OCI-M1 (cell line): ENCODE measurements around the gene GPR15.

Experiments used
- DNase-seq: peaks from one replicate; lab custom pipeline; 2025; lab: John Stamatoyannopoulos, UW

The GPR15 gene

GRCh38 chr3:98531622-98532274 is at the start of gene GPR15:
Gene GPR15, plus strand, starts transcription at chr3:98531978. Its CDS starts 56 bp downstream, at chr3:98532034.
- no peak for DNase-seq

GRCh38 chr3:98482717-98483482 is 48.9 kb upstream of the GPR15 start:
- DNase-seq, result peak; percentile 15

- peak; percentile 20 for DNase-seq
Observed at GRCh38 chr3:98483626-98484025, 48.2 kb upstream of the GPR15 start.

- DNase-seq, result no peak
Observed at GRCh38 chr3:98497381-98497780, 34.4 kb upstream of the GPR15 start, which contains the start of gene OR5K2. Gene OR5K2, plus strand, starts transcription at chr3:98497681. Its CDS starts 0 bp downstream, at chr3:98497681.

- DNase-seq, result no peak
Observed at GRCh38 chr3:98500019-98500418, 31.8 kb upstream of the GPR15 start.

- DNase-seq, result no peak
Observed at GRCh38 chr3:98501270-98501669, 30.5 kb upstream of the GPR15 start.

GRCh38 chr3:98501863-98502576 is 29.8 kb upstream of the GPR15 start:
- no peak for DNase-seq

GRCh38 chr3:98504539-98504938 is 27.2 kb upstream of the GPR15 start:
- DNase-seq, result no peak

- DNase-seq, result no peak
Observed at GRCh38 chr3:98508582-98508981, 23.2 kb upstream of the GPR15 start.

GRCh38 chr3:98512576-98512975 is 19.2 kb upstream of the GPR15 start:
- no peak for DNase-seq

GRCh38 chr3:98513091-98513511 is 18.7 kb upstream of the GPR15 start:
- DNase-seq, result no peak

GRCh38 chr3:98513736-98514135 is 18.0 kb upstream of the GPR15 start:
- no peak for DNase-seq

- no peak for DNase-seq
Observed at GRCh38 chr3:98514948-98515347, 16.8 kb upstream of the GPR15 start.

- DNase-seq, result no peak
Observed at GRCh38 chr3:98518816-98519215, 13.0 kb upstream of the GPR15 start.

- no peak for DNase-seq
Observed at GRCh38 chr3:98519351-98519750, 12.4 kb upstream of the GPR15 start.

GRCh38 chr3:98521897-98522543 is 9.8 kb upstream of the GPR15 start:
- DNase-seq, result peak; percentile 76

GRCh38 chr3:98522544-98523281 is 9.1 kb upstream of the GPR15 start, which contains the start of gene CLDND1:
Gene CLDND1, minus strand, starts transcription at chr3:98522902. Its CDS starts 1,478 bp downstream, at chr3:98521424.
- peak; percentile 98 for DNase-seq

- DNase-seq, result no peak
Observed at GRCh38 chr3:98525494-98525893, 6.3 kb upstream of the GPR15 start.

GRCh38 chr3:98528474-98529346 is 3.1 kb upstream of the GPR15 start:
- peak; percentile 17 for DNase-seq

- no peak for DNase-seq
Observed at GRCh38 chr3:98529856-98530459, 1.8 kb upstream of the GPR15 start.
